Measurements from ENCODE around the gene CRADD.
"Not testable (repeated sequence)": the region's sequence is repeated elsewhere in the genome, so short reads cannot be mapped to it uniquely, and the experiment has no call there.

Gene CRADD

GRCh38 chr12:93880853-93881522, 203.8 kb downstream of the CRADD start:
- Histone ChIP-seq H3K9me3 (ENCODE audit: control insufficient read depth, insufficient read depth, low read depth, low read length) (peaks cover 3% of the 10 kb centered on the region; the same call in 1 of the 2 replicates), H3K9ac (ENCODE audit: low read length) (no peak overlapping the region), H3K36me3 (ENCODE audit: control insufficient read depth, insufficient read depth, low read length) (no peaks in the 10 kb centered on the region), H3K4me1 (ENCODE audit: control insufficient read depth, insufficient read depth, low read length) (no peaks in the 10 kb centered on the region; the same call in 1 of the 2 replicates), H3K4me3 (ENCODE audit: low read depth, low read length) (no peak overlapping the region), H3K27me3 (ENCODE audit: control insufficient read depth, insufficient read depth, low read length) (no peaks in the 10 kb centered on the region), H3K27ac (ENCODE audit: low read depth, low read length) (no peak overlapping the region)

- Histone ChIP-seq H3K4me3 (ENCODE audit: low read depth, low read length) (no peak overlapping the region), H3K36me3 (ENCODE audit: control insufficient read depth, insufficient read depth, low read length) (no peaks in the 10 kb centered on the region), H3K27me3 (ENCODE audit: control insufficient read depth, insufficient read depth, low read length) (no peaks in the 10 kb centered on the region), H3K4me1 (ENCODE audit: control insufficient read depth, insufficient read depth, low read length) (no peaks in the 10 kb centered on the region; the same call in 1 of the 2 replicates), H3K9me3 (ENCODE audit: control insufficient read depth, insufficient read depth, low read depth, low read length) (no peaks in the 10 kb centered on the region), H3K9ac (ENCODE audit: low read length) (no peak overlapping the region), H3K27ac (ENCODE audit: low read depth, low read length) (no peak overlapping the region)
These were observed 205.6 kb downstream of the CRADD start for GRCh38 chr12:93882763-93883162.

DNA sequence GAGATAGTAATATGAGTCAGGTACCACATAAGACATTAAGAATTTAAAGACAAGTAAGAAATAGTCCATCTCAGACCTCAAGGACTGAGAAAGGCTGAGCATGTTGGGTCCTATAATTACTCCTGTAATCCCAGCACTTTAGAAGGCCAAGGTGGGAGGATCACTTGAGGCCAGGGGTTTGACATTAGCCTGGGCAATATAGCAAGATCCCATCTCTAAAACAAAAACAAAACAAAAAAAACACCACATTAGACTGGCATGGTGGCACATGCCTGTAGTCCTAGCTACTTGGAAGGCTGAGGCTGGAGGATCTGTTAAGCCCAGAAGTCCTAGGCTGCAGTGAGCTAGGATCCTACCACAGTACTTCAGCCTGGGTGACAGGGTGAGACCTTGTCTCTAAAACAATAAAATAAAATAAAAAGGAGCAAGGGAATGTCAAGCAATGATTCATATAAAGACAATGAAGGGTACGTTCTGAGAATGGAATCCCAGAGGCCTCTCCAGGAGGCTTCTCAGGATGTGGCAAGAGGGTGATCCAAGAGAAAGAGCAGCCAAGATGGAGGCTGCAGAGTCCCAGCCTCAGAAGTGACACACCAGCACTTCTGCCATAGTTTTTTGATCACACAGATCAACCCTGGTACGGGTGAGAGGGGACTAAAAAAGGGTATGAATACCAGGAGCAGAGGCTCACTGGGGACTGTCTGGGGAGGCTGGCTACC, 206.4 kb downstream of the CRADD start:
- H3K27me3 ChIP-seq (ENCODE audit: control insufficient read depth, insufficient read depth, low read length): no peaks in the 10 kb centered on the region
- H3K9me3 ChIP-seq (ENCODE audit: control insufficient read depth, insufficient read depth, low read depth, low read length): no peaks in the 10 kb centered on the region
- H3K27ac ChIP-seq (ENCODE audit: low read depth, low read length): no peak overlapping the region
- H3K36me3 ChIP-seq (ENCODE audit: control insufficient read depth, insufficient read depth, low read length): no peaks in the 10 kb centered on the region
- no peaks in the 10 kb centered on the region; the same call in 1 of the 2 replicates for H3K4me1 ChIP-seq (ENCODE audit: control insufficient read depth, insufficient read depth, low read length)
- H3K4me3 ChIP-seq (ENCODE audit: low read depth, low read length): no peak overlapping the region
- no peak overlapping the region for H3K9ac ChIP-seq (ENCODE audit: low read length)

DNA sequence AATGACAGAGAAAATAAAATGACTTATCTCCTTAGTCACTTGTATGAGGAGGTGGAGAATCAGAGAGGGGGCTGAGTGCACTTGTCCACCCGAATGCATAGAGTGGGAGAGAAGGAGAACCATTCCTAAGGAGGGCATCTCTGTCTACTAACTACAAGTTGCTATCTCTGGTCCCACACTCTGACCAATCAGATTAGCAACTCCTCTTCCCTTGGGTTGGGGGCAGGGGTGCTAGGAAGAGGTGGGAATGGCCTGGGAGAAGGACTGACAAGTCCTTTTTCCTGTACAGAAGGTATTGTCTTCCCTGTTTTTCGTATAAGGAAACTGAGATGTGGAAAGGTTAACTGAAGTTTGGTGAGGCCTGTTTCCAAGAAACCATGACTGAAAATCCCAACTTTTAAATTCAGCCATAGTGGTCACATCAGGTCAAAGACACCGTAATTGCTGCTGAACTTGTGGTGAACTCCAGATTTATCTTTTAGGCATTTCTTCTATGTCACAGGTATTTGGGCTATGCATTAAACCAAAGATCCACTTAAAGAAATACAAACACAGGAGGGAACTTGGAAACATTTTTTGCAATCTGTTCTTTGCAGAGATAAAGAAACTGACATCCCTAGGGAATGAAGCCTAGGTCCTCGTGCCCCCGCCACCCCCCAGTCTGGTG, 207.8 kb downstream of the CRADD start:
- H3K27ac ChIP-seq (ENCODE audit: low read depth, low read length): no peak overlapping the region
- no peak overlapping the region for H3K4me3 ChIP-seq (ENCODE audit: low read depth, low read length)
- no peaks in the 10 kb centered on the region; the same call in 1 of the 2 replicates for H3K4me1 ChIP-seq (ENCODE audit: control insufficient read depth, insufficient read depth, low read length)
- no peaks in the 10 kb centered on the region for H3K9me3 ChIP-seq (ENCODE audit: control insufficient read depth, insufficient read depth, low read depth, low read length)
- no peak overlapping the region for H3K9ac ChIP-seq (ENCODE audit: low read length)
- H3K27me3 ChIP-seq (ENCODE audit: control insufficient read depth, insufficient read depth, low read length): no peaks in the 10 kb centered on the region
- H3K36me3 ChIP-seq (ENCODE audit: control insufficient read depth, insufficient read depth, low read length): no peaks in the 10 kb centered on the region

DNA sequence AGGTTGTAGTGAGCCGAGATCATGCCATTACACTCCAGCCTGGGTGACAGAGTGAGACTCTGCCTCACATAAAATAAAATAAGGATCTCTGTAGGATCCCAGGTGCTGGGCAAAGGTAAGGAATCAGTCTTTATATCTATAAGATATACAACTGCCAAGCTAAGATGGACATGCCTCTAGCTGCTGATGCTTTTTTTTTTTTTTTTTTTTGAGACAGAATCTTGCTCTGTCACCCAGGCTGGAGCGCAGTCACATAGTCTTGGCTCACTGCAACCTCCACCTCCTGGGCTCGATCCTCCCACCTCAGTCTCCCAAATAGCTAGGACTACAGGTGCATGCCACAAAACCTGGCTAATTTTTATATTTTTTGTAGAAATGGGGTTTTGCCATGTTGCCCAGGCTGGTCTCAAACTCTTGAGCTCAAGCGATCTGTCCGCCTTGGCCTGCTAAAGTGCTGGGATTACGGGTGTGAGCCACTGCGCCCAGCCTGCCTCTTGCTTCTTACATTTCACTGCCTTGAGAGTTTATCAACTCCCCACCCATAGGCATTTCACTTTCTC, 208.9 kb downstream of the CRADD start:
- not testable (repeated sequence) for H3K4me1 ChIP-seq (ENCODE audit: control insufficient read depth, insufficient read depth, low read length); H3K27me3 ChIP-seq (ENCODE audit: control insufficient read depth, insufficient read depth, low read length); H3K4me3 ChIP-seq (ENCODE audit: low read depth, low read length); H3K27ac ChIP-seq (ENCODE audit: low read depth, low read length); H3K9ac ChIP-seq (ENCODE audit: low read length); H3K36me3 ChIP-seq (ENCODE audit: control insufficient read depth, insufficient read depth, low read length); H3K9me3 ChIP-seq (ENCODE audit: control insufficient read depth, insufficient read depth, low read depth, low read length)

DNA sequence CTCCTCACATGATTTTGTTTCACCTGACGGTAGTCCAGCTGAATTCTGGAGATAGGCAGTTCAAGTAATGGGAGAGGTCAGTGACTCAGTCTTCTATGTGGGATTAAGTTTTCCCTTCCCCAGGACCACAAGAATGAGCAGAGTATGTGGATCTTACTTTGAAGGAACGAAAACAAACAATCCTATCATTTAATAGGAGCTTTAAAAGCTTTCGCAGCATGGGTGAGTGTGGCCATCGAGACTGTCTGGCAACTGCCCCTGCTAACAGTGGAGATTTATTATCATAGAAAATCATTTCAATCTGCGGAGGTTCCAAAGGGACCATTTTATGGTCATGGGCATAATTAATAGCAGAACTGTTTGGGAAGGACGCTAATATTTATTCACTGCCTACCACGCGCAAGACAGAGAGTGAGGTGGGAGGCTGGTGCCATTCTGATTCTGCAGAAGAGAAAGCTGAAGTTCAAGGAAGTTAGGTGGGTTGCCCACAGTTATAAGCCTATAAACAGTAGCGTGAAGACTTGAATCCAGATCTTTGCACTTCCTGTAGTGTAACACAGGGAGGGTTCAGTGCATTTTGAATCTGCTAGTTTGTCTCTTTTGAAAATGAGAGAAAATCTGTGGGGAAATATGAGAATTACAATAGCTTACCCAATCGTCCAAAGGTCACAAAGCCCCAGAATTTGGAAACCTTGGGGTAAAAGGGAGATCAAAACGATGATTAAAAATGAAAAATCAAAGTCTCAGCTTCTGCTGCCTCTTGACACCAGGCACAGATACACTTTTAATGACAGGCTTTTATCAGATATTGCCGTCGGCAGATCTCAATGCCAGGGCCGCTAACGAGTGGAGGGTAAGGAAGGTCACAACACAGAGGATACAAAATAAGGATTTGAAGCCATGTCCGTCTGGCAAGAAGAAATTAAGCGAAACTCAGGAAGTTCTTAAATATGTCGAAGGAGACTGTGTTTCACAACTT, 209.6 kb downstream of the CRADD start:
- Histone ChIP-seq H3K36me3 (ENCODE audit: control insufficient read depth, insufficient read depth, low read length) (no peaks in the 10 kb centered on the region), H3K27me3 (ENCODE audit: control insufficient read depth, insufficient read depth, low read length) (no peaks in the 10 kb centered on the region), H3K27ac (ENCODE audit: low read depth, low read length) (no peak overlapping the region), H3K9ac (ENCODE audit: low read length) (no peak overlapping the region), H3K4me1 (ENCODE audit: control insufficient read depth, insufficient read depth, low read length) (no peaks in the 10 kb centered on the region), H3K9me3 (ENCODE audit: control insufficient read depth, insufficient read depth, low read depth, low read length) (no peaks in the 10 kb centered on the region), H3K4me3 (ENCODE audit: low read depth, low read length) (no peak overlapping the region)

DNA sequence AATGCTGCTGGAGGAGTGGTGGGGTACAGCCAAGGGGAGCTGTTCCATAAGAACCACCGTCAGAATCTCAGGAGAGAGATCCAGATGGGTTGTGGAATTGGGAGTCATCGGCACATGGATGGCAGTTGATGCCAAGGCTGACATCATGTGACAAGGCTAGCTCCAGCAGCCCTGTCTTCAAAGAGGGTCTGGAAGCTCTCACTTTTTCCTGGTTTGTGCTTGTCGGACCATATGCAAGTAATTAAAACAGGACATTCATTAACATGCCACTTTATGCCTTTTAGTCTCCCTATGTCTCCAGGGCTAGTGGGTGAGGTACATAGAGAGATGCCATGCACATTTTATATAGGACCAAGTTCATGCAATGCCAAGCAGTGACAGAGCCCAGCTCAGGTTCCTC, 211.8 kb downstream of the CRADD start:
- Histone ChIP-seq H3K9ac (ENCODE audit: low read length) (no peak overlapping the region), H3K27ac (ENCODE audit: low read depth, low read length) (no peak overlapping the region), H3K36me3 (ENCODE audit: control insufficient read depth, insufficient read depth, low read length) (no peaks in the 10 kb centered on the region), H3K4me3 (ENCODE audit: low read depth, low read length) (no peak overlapping the region), H3K4me1 (ENCODE audit: control insufficient read depth, insufficient read depth, low read length) (peaks cover 13% of the 10 kb centered on the region), H3K9me3 (ENCODE audit: control insufficient read depth, insufficient read depth, low read depth, low read length) (no peaks in the 10 kb centered on the region), H3K27me3 (ENCODE audit: control insufficient read depth, insufficient read depth, low read length) (no peaks in the 10 kb centered on the region)

GRCh38 chr12:93889516-93890212, 212.5 kb downstream of the CRADD start:
- Histone ChIP-seq H3K4me1 (ENCODE audit: control insufficient read depth, insufficient read depth, low read length) (peaks cover 13% of the 10 kb centered on the region), H3K9me3 (ENCODE audit: control insufficient read depth, insufficient read depth, low read depth, low read length) (no peaks in the 10 kb centered on the region), H3K9ac (ENCODE audit: low read length) (no peak overlapping the region), H3K27me3 (ENCODE audit: control insufficient read depth, insufficient read depth, low read length) (no peaks in the 10 kb centered on the region), H3K4me3 (ENCODE audit: low read depth, low read length) (no peak overlapping the region), H3K27ac (ENCODE audit: low read depth, low read length) (no peak overlapping the region), H3K36me3 (ENCODE audit: control insufficient read depth, insufficient read depth, low read length) (no peaks in the 10 kb centered on the region)

GRCh38 chr12:93892423-93893268, 215.5 kb downstream of the CRADD start:
- Histone ChIP-seq H3K9me3 (ENCODE audit: control insufficient read depth, insufficient read depth, low read depth, low read length) (no peaks in the 10 kb centered on the region), H3K4me3 (ENCODE audit: low read depth, low read length) (no peak overlapping the region), H3K36me3 (ENCODE audit: control insufficient read depth, insufficient read depth, low read length) (no peaks in the 10 kb centered on the region), H3K9ac (ENCODE audit: low read length) (no peak overlapping the region), H3K27ac (ENCODE audit: low read depth, low read length) (no peak overlapping the region), H3K27me3 (ENCODE audit: control insufficient read depth, insufficient read depth, low read length) (no peaks in the 10 kb centered on the region), H3K4me1 (ENCODE audit: control insufficient read depth, insufficient read depth, low read length) (peaks cover 16% of the 10 kb centered on the region)
